K562 (cell line): ENCODE results near the gene TAF1A. TPM values are rescaled to one million over a fixed set of nuclear protein-coding genes. Genes with fewer than 3 reads are reported as not detected.
A peak's percentile ranks its signal among the peaks of the same experiment; 100 is the strongest.

ENCODE experiments used
- CREB1 ChIP-seq, 2 experiments: sonication (generic) in 1 of 2; formaldehyde crosslinking in 1 of 2; IDR thresholded peaks; 2 replicates each; pipeline versions ENCODE4 v1.6.1 to v1.8.0; 2012 to 2022; ENCODE audit warnings: inconsistent platforms in 1 of 2, mild to moderate bottlenecking in 1 of 2, missing genetic modification reagents in 1 of 2, moderate library complexity in 1 of 2
- EHMT2 ChIP-seq: fragments of 450-650 bp; IDR thresholded peaks from 2 replicates; pipeline ENCODE4 v1.6.1; 2018; ENCODE audit warnings: antibody characterized with exemption
- ELF4 ChIP-seq: fragments of 450-650 bp; formaldehyde crosslinking; IDR thresholded peaks from 2 replicates; pipeline ENCODE4 v1.4.0; 2022; ENCODE audit warnings: missing genetic modification characterization
- GABPB2 ChIP-seq: fragments of 250-450 bp; sonication (Bioruptor Pico); conservative IDR thresholded peaks from 2 replicates; pipeline ENCODE4 v1.5.1; 2021; ENCODE audit warnings: mild to moderate bottlenecking
- JUND ChIP-seq, 2 experiments: IDR thresholded peaks; 2 replicates in 1 of 2; 3 replicates in 1 of 2; pipeline ENCODE4 v1.6.1; 2011; ENCODE audit warnings: borderline replicate concordance in 2 of 2, low read depth in 2 of 2, low read length in 2 of 2, improper control_type of control experiment in 1 of 2, missing biosample characterization in 1 of 2, missing genetic modification characterization in 1 of 2, missing genetic modification reagents in 1 of 2
- L3MBTL2 ChIP-seq: fragments of 450-650 bp; IDR thresholded peaks from 2 replicates; pipeline ENCODE4 v1.6.1; 2016; ENCODE audit warnings: mild to moderate bottlenecking, moderate library complexity
- ZBTB9 ChIP-seq: fragments of 450-650 bp; formaldehyde crosslinking; IDR thresholded peaks from 2 replicates; pipeline ENCODE4 v1.4.0; 2020; ENCODE audit warnings: mild to moderate bottlenecking, moderate library complexity
- ZNF668 ChIP-seq: fragments of 250-450 bp; sonication (Bioruptor Pico); IDR thresholded peaks from 2 replicates; pipeline ENCODE4 v1.8.0; 2022; ENCODE audit warnings: mild to moderate bottlenecking, inconsistent platforms
- polyA plus RNA-seq, 8 experiments: library from polyadenylated mRNA; depleted of rRNA in 4 of 8; stranded (reverse) in 5 of 8; unstranded in 3 of 8; fragments of >200 nt; fragmentation: Nextera tagmentation in 2 of 8; fragmentation: Illumina TruSeq in 1 of 8; extraction: Ambion mirVana in 2 of 8; extraction: Trizol in 1 of 8; gene quantifications; 2 replicates each; pipeline versions ENCODE4 v1.2.1 to v1.2.3, GENCODE V29; 2011 to 2014; ENCODE audit warnings: inconsistent platforms in 1 of 8, missing spikeins in 1 of 8
- total RNA-seq, 7 experiments: library from RNA; depleted of rRNA in 6 of 7; stranded (reverse); fragments of >200 nt in 6 of 7; fragmentation: Illumina TruSeq in 2 of 7; extraction: Trizol in 2 of 7; gene quantifications; 2 replicates each; pipeline versions ENCODE4 v1.2.1 to v1.2.3, GENCODE V29; 2011 to 2021; ENCODE audit warnings: low replicate concordance in 1 of 7
- TF ChIP-seq, protein P1 (sequence below), 2 experiments: IDR thresholded peaks; 2 replicates each; pipeline ENCODE4 v1.6.1; 2012; ENCODE audit warnings: improper control_type of control experiment in 2 of 2, low read depth in 2 of 2, low read length in 2 of 2, borderline replicate concordance in 1 of 2
- TF ChIP-seq, protein P2 (sequence below): fragments of 200-800 bp; sonication (Bioruptor generic); IDR thresholded peaks from 2 replicates; pipeline ENCODE4 v1.6.1; 2016; ENCODE audit warnings: missing genetic modification characterization, missing compliant biosample characterization
- TF ChIP-seq, protein P3 (sequence below): fragments of 450-650 bp; IDR thresholded peaks from 2 replicates; pipeline ENCODE4 v1.6.1; 2014; ENCODE audit warnings: low read depth, mild to moderate bottlenecking, moderate library complexity, borderline replicate concordance

TAF1A gene
- total and polyA plus RNA-seq, 9 of the 15 experiments (the other 6 are each of a cell fraction or from before 2014, with no cell fraction given), result 17.8 to 36.8 (median 25.3) TPM

DNA sequence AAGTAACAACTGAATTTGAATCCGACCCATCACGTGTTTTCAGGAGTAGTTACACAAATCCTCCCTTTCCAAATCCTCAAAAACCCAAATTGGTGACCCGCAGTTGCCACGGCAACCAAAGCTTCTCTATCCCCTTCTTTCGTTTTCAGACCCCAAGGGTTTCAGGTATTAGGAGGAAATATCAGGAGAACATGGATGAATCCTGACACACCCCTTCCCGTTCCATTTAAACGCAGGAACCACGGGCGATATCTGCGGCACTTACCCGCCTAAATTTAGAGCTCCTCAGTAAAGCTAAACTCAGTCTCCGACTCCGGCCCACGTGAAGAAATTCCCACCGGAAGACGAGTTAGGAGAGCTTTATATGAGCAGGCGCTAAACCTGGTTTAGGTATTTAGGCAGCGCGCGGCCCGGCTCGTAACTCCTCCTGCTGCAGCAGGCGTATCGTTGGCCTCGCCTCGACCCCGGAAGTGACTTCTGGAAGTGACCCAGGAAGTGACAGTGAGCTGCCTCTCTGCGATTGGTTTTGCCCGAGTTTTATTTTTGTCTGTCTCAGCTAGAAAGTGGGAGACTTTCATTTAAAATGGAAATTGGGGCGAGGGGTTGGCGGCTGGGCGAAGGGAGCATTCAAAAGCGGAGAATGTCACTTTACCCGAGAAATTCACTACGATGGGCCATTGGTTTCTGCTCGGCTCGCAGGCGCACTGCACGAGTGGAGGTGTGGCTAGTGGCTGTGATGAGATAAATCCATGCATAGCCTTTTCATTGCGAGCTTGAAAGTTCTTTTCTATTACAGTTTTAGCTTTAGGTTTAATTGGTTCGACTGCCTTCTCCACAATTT, at the start of gene TAF1A (continued):
- TF ChIP-seq, protein P1, sequence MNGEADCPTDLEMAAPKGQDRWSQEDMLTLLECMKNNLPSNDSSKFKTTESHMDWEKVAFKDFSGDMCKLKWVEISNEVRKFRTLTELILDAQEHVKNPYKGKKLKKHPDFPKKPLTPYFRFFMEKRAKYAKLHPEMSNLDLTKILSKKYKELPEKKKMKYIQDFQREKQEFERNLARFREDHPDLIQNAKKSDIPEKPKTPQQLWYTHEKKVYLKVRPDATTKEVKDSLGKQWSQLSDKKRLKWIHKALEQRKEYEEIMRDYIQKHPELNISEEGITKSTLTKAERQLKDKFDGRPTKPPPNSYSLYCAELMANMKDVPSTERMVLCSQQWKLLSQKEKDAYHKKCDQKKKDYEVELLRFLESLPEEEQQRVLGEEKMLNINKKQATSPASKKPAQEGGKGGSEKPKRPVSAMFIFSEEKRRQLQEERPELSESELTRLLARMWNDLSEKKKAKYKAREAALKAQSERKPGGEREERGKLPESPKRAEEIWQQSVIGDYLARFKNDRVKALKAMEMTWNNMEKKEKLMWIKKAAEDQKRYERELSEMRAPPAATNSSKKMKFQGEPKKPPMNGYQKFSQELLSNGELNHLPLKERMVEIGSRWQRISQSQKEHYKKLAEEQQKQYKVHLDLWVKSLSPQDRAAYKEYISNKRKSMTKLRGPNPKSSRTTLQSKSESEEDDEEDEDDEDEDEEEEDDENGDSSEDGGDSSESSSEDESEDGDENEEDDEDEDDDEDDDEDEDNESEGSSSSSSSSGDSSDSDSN (IDR thresholded peaks at IDR 0.05; ENCODE audit: borderline replicate concordance in 1 of 2, low read depth in 2 of 2, low read length in 2 of 2), result 0 out of 4 replicates have a peak, but pooled peaks of 1 of the 2 experiments have one; percentile 27
- TF ChIP-seq CREB1 (IDR thresholded peaks at IDR 0.05) (peak; percentile 42; the same call in 1 of the 2 replicates), CREB1 (CRISPR knock-in tag; IDR thresholded peaks at IDR 0.05) (peak; percentile 44; the same call in 1 of the 2 replicates), GABPB2 (CRISPR knock-in tag) (no peak), L3MBTL2 (peak; percentile 79; the same call in 1 of the 2 replicates), EHMT2 (peak; percentile 87), ELF4 (peak; percentile 86), ZBTB9 (CRISPR knock-in tag) (0 out of 2 replicates have a peak, but pooled peaks have one; percentile 37), ZNF668 (CRISPR knock-in tag) (no peak), JUND (IDR thresholded peaks at IDR 0.05; ENCODE audit: borderline replicate concordance, low read depth, low read length) (peak; percentile 19; the same call in 1 of the 2 replicates), JUND (tag; IDR thresholded peaks at IDR 0.05; ENCODE audit: borderline replicate concordance, low read depth, low read length) (peak; percentile 60; the same call in 2 of the 3 replicates)
- TF ChIP-seq, protein P2, sequence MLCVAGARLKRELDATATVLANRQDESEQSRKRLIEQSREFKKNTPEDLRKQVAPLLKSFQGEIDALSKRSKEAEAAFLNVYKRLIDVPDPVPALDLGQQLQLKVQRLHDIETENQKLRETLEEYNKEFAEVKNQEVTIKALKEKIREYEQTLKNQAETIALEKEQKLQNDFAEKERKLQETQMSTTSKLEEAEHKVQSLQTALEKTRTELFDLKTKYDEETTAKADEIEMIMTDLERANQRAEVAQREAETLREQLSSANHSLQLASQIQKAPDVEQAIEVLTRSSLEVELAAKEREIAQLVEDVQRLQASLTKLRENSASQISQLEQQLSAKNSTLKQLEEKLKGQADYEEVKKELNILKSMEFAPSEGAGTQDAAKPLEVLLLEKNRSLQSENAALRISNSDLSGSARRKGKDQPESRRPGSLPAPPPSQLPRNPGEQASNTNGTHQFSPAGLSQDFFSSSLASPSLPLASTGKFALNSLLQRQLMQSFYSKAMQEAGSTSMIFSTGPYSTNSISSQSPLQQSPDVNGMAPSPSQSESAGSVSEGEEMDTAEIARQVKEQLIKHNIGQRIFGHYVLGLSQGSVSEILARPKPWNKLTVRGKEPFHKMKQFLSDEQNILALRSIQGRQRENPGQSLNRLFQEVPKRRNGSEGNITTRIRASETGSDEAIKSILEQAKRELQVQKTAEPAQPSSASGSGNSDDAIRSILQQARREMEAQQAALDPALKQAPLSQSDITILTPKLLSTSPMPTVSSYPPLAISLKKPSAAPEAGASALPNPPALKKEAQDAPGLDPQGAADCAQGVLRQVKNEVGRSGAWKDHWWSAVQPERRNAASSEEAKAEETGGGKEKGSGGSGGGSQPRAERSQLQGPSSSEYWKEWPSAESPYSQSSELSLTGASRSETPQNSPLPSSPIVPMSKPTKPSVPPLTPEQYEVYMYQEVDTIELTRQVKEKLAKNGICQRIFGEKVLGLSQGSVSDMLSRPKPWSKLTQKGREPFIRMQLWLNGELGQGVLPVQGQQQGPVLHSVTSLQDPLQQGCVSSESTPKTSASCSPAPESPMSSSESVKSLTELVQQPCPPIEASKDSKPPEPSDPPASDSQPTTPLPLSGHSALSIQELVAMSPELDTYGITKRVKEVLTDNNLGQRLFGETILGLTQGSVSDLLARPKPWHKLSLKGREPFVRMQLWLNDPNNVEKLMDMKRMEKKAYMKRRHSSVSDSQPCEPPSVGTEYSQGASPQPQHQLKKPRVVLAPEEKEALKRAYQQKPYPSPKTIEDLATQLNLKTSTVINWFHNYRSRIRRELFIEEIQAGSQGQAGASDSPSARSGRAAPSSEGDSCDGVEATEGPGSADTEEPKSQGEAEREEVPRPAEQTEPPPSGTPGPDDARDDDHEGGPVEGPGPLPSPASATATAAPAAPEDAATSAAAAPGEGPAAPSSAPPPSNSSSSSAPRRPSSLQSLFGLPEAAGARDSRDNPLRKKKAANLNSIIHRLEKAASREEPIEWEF (CRISPR knock-in tag), result 0 out of 2 replicates have a peak, but pooled peaks have one; percentile 30
- TF ChIP-seq, protein P3, sequence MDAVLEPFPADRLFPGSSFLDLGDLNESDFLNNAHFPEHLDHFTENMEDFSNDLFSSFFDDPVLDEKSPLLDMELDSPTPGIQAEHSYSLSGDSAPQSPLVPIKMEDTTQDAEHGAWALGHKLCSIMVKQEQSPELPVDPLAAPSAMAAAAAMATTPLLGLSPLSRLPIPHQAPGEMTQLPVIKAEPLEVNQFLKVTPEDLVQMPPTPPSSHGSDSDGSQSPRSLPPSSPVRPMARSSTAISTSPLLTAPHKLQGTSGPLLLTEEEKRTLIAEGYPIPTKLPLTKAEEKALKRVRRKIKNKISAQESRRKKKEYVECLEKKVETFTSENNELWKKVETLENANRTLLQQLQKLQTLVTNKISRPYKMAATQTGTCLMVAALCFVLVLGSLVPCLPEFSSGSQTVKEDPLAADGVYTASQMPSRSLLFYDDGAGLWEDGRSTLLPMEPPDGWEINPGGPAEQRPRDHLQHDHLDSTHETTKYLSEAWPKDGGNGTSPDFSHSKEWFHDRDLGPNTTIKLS, result peak; percentile 62; the same call in 1 of the 2 replicates
